Measurements from ENCODE around the gene LRCH1.

The LRCH1 gene

GRCh38 chr13:46605825-46606554, 53.0 kb downstream of the LRCH1 start:
- H3K4me1 ChIP-seq (ENCODE audit: control insufficient read depth, insufficient read depth, low read length), result peaks cover 8% of the 10 kb centered on the region
- no peaks in the 10 kb centered on the region for H3K36me3 ChIP-seq (ENCODE audit: control insufficient read depth, insufficient read depth, low read length)
- H3K27ac ChIP-seq (ENCODE audit: low read depth, low read length), result no peak overlapping the region

GRCh38 chr13:46606970-46607369, 54.0 kb downstream of the LRCH1 start:
- Histone ChIP-seq H3K27ac (ENCODE audit: low read depth, low read length) (no peak overlapping the region), H3K4me1 (ENCODE audit: control insufficient read depth, insufficient read depth, low read length) (peaks cover 8% of the 10 kb centered on the region), H3K9me3 (ENCODE audit: control insufficient read depth, insufficient read depth, low read depth, low read length) (no peaks in the 10 kb centered on the region), H3K9ac (ENCODE audit: low read length) (no peak overlapping the region), H3K36me3 (ENCODE audit: control insufficient read depth, insufficient read depth, low read length) (no peaks in the 10 kb centered on the region), H3K4me3 (ENCODE audit: low read depth, low read length) (no peak overlapping the region), H3K27me3 (ENCODE audit: control insufficient read depth, insufficient read depth, low read length) (no peaks in the 10 kb centered on the region)

More at GRCh38 chr13:46605825-46606554, 53.0 kb downstream of the LRCH1 start:
- Histone ChIP-seq H3K4me3 (ENCODE audit: low read depth, low read length) (no peak overlapping the region), H3K9ac (ENCODE audit: low read length) (no peak overlapping the region), H3K9me3 (ENCODE audit: control insufficient read depth, insufficient read depth, low read depth, low read length) (no peaks in the 10 kb centered on the region), H3K27me3 (ENCODE audit: control insufficient read depth, insufficient read depth, low read length) (no peaks in the 10 kb centered on the region)

- no peak overlapping the region for H3K27ac ChIP-seq (ENCODE audit: low read depth, low read length)
- H3K36me3 ChIP-seq (ENCODE audit: control insufficient read depth, insufficient read depth, low read length), result no peaks in the 10 kb centered on the region
- no peaks in the 10 kb centered on the region for H3K9me3 ChIP-seq (ENCODE audit: control insufficient read depth, insufficient read depth, low read depth, low read length)
- no peak overlapping the region for H3K4me3 ChIP-seq (ENCODE audit: low read depth, low read length)
- no peaks in the 10 kb centered on the region for H3K27me3 ChIP-seq (ENCODE audit: control insufficient read depth, insufficient read depth, low read length)
- peaks cover 8% of the 10 kb centered on the region for H3K4me1 ChIP-seq (ENCODE audit: control insufficient read depth, insufficient read depth, low read length)
- no peak overlapping the region for H3K9ac ChIP-seq (ENCODE audit: low read length)
Observed at GRCh38 chr13:46607768-46608564, 55.0 kb downstream of the LRCH1 start.

GRCh38 chr13:46609052-46609451, 56.1 kb downstream of the LRCH1 start:
- Histone ChIP-seq H3K27me3 (ENCODE audit: control insufficient read depth, insufficient read depth, low read length) (no peaks in the 10 kb centered on the region), H3K4me3 (ENCODE audit: low read depth, low read length) (no peak overlapping the region), H3K9ac (ENCODE audit: low read length) (no peak overlapping the region), H3K4me1 (ENCODE audit: control insufficient read depth, insufficient read depth, low read length) (peaks cover 8% of the 10 kb centered on the region), H3K9me3 (ENCODE audit: control insufficient read depth, insufficient read depth, low read depth, low read length) (no peaks in the 10 kb centered on the region), H3K36me3 (ENCODE audit: control insufficient read depth, insufficient read depth, low read length) (no peaks in the 10 kb centered on the region), H3K27ac (ENCODE audit: low read depth, low read length) (no peak overlapping the region)

GRCh38 chr13:46609726-46610125, 56.8 kb downstream of the LRCH1 start:
- no peaks in the 10 kb centered on the region for H3K27me3 ChIP-seq (ENCODE audit: control insufficient read depth, insufficient read depth, low read length)
- H3K36me3 ChIP-seq (ENCODE audit: control insufficient read depth, insufficient read depth, low read length), result no peaks in the 10 kb centered on the region
- H3K9ac ChIP-seq (ENCODE audit: low read length), result no peak overlapping the region
- H3K9me3 ChIP-seq (ENCODE audit: control insufficient read depth, insufficient read depth, low read depth, low read length), result no peaks in the 10 kb centered on the region
- peaks cover 8% of the 10 kb centered on the region for H3K4me1 ChIP-seq (ENCODE audit: control insufficient read depth, insufficient read depth, low read length)
- H3K27ac ChIP-seq (ENCODE audit: low read depth, low read length), result no peak overlapping the region
- H3K4me3 ChIP-seq (ENCODE audit: low read depth, low read length), result no peak overlapping the region

GRCh38 chr13:46612267-46612666, 59.3 kb downstream of the LRCH1 start:
- no peaks in the 10 kb centered on the region for H3K9me3 ChIP-seq (ENCODE audit: control insufficient read depth, insufficient read depth, low read depth, low read length)
- H3K4me1 ChIP-seq (ENCODE audit: control insufficient read depth, insufficient read depth, low read length), result peaks cover 11% of the 10 kb centered on the region

GRCh38 chr13:46613409-46614049, 60.6 kb downstream of the LRCH1 start:
- no peaks in the 10 kb centered on the region for H3K9me3 ChIP-seq (ENCODE audit: control insufficient read depth, insufficient read depth, low read depth, low read length)
- H3K27ac ChIP-seq (ENCODE audit: low read depth, low read length), result no peak overlapping the region
- H3K4me3 ChIP-seq (ENCODE audit: low read depth, low read length), result no peak overlapping the region
- H3K9ac ChIP-seq (ENCODE audit: low read length), result no peak overlapping the region
- H3K36me3 ChIP-seq (ENCODE audit: control insufficient read depth, insufficient read depth, low read length), result no peaks in the 10 kb centered on the region
- H3K4me1 ChIP-seq (ENCODE audit: control insufficient read depth, insufficient read depth, low read length), result peaks cover 6% of the 10 kb centered on the region; the same call in 1 of the 2 replicates
- no peaks in the 10 kb centered on the region for H3K27me3 ChIP-seq (ENCODE audit: control insufficient read depth, insufficient read depth, low read length)

More at GRCh38 chr13:46612267-46612666, 59.3 kb downstream of the LRCH1 start:
- Histone ChIP-seq H3K36me3 (ENCODE audit: control insufficient read depth, insufficient read depth, low read length) (no peaks in the 10 kb centered on the region), H3K27me3 (ENCODE audit: control insufficient read depth, insufficient read depth, low read length) (no peaks in the 10 kb centered on the region), H3K4me3 (ENCODE audit: low read depth, low read length) (no peak overlapping the region), H3K9ac (ENCODE audit: low read length) (no peak overlapping the region), H3K27ac (ENCODE audit: low read depth, low read length) (no peak overlapping the region)

GRCh38 chr13:46614582-46614981, 61.6 kb downstream of the LRCH1 start:
- no peak overlapping the region for H3K27ac ChIP-seq (ENCODE audit: low read depth, low read length)
- no peaks in the 10 kb centered on the region for H3K36me3 ChIP-seq (ENCODE audit: control insufficient read depth, insufficient read depth, low read length)
- no peak overlapping the region for H3K4me3 ChIP-seq (ENCODE audit: low read depth, low read length)
- H3K9ac ChIP-seq (ENCODE audit: low read length), result no peak overlapping the region
- no peaks in the 10 kb centered on the region for H3K27me3 ChIP-seq (ENCODE audit: control insufficient read depth, insufficient read depth, low read length)
- H3K4me1 ChIP-seq (ENCODE audit: control insufficient read depth, insufficient read depth, low read length), result peaks cover 6% of the 10 kb centered on the region; the same call in 1 of the 2 replicates
- no peaks in the 10 kb centered on the region for H3K9me3 ChIP-seq (ENCODE audit: control insufficient read depth, insufficient read depth, low read depth, low read length)

- Histone ChIP-seq H3K9ac (ENCODE audit: low read length) (no peak overlapping the region), H3K4me1 (ENCODE audit: control insufficient read depth, insufficient read depth, low read length) (peaks cover 11% of the 10 kb centered on the region), H3K9me3 (ENCODE audit: control insufficient read depth, insufficient read depth, low read depth, low read length) (no peaks in the 10 kb centered on the region), H3K27ac (ENCODE audit: low read depth, low read length) (no peak overlapping the region), H3K27me3 (ENCODE audit: control insufficient read depth, insufficient read depth, low read length) (no peaks in the 10 kb centered on the region), H3K4me3 (ENCODE audit: low read depth, low read length) (no peak overlapping the region), H3K36me3 (ENCODE audit: control insufficient read depth, insufficient read depth, low read length) (no peaks in the 10 kb centered on the region)
Observed at GRCh38 chr13:46615888-46616531, 63.0 kb downstream of the LRCH1 start.

GRCh38 chr13:46617229-46617721, 64.3 kb downstream of the LRCH1 start:
- H3K9ac ChIP-seq (ENCODE audit: low read length), result no peak overlapping the region
- no peak overlapping the region for H3K27ac ChIP-seq (ENCODE audit: low read depth, low read length)
- H3K4me1 ChIP-seq (ENCODE audit: control insufficient read depth, insufficient read depth, low read length), result peaks cover 22% of the 10 kb centered on the region
- H3K27me3 ChIP-seq (ENCODE audit: control insufficient read depth, insufficient read depth, low read length), result no peaks in the 10 kb centered on the region
- H3K36me3 ChIP-seq (ENCODE audit: control insufficient read depth, insufficient read depth, low read length), result no peaks in the 10 kb centered on the region
- no peaks in the 10 kb centered on the region for H3K9me3 ChIP-seq (ENCODE audit: control insufficient read depth, insufficient read depth, low read depth, low read length)
- no peak overlapping the region for H3K4me3 ChIP-seq (ENCODE audit: low read depth, low read length)

All from HUES6 (cell line).